GM19025 (cell line): ENCODE measurements around the gene AGBL4.

Experiments used
- ATAC-seq: cut with Tn5 transposase; IDR thresholded peaks from one replicate; pipeline ENCODE4 v1.9.1; 2021; ENCODE audit warnings: mild to moderate bottlenecking, low read depth, moderate library complexity; ENCODE audit not compliant: unreplicated experiment

Gene AGBL4

DNA sequence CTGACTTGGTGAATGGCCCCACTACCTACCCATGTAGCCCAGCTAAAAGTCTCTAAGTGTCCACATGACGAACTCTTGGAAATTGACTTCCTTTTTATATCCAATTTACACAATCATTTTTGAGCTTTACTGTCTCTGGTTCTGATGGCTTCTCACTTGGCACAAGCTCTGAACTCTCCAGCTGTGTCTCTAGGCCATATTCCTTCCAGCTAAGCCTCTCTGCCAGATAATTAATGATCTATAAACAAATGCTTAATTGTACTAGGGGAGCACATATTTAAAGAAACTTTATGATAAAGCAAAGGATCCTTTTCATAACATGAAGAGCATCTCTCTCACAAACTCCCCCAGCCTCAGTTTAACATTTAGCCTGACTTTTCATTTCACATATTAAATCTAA lies 1230.8 kb downstream of the AGBL4 start:
- no peak for ATAC-seq

DNA sequence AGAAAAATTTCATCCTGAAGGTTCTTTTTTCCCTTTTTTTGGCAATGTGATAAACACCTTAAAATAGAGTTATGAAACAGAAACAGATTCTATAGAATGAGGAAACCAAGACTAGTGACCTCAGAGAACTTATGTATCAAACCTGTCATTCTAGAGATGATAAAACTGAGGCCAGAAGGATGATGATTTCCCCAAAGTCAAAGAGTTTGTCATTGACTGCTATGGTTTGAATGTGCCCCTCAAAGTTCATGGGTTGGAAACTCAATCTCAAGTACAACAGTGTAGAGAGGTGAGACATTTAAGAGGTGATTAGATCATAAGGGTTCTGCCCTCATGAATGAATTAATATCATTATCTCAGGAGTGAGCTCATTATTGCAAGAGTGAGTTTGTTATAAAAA lies 1233.4 kb downstream of the AGBL4 start:
- no peak for ATAC-seq

DNA sequence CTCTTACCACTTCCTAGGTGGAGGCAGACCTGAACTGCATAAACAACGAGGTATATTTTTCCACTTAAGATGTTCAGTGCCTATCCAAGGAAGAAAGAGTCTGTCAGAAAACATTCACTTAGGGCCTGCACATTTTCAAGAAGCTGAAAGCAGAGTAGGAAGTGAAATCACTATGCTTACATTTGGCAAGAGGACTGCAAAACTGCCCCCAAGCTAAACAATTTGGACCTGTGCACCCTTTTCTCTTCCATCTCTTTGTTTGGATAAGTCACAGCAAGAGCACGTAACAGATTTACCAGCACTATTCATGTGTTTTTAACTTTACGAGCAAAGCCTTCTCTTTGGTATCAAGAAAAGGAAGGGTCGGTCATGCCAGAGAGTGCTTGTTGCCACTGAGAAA lies 1233.9 kb downstream of the AGBL4 start:
- no peak for ATAC-seq

DNA sequence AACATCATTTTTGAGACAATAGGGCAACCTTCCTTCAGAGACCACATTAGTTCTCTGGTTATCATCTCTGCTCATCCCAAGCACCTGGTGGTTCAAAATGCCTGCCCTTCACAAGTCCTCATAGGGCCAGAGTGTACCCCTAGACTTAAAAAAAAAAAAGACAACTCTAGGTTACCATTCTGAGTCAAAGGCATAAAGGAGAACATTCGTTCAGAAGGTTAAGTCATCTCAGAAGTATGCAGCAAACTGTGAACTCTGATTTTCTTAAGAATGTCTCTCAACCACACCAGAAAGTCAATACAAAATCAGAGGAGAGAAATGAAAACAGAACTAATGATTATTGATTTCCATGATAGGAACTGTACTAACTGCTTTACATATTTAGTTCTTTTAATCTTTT lies 1237.9 kb downstream of the AGBL4 start:
- ATAC-seq, result no peak

GRCh38 chr1:48784301-48784700 lies 1239.5 kb downstream of the AGBL4 start:
- no peak for ATAC-seq

- no peak for ATAC-seq
These were observed 1246.4 kb downstream of the AGBL4 start for GRCh38 chr1:48777219-48777895.

DNA sequence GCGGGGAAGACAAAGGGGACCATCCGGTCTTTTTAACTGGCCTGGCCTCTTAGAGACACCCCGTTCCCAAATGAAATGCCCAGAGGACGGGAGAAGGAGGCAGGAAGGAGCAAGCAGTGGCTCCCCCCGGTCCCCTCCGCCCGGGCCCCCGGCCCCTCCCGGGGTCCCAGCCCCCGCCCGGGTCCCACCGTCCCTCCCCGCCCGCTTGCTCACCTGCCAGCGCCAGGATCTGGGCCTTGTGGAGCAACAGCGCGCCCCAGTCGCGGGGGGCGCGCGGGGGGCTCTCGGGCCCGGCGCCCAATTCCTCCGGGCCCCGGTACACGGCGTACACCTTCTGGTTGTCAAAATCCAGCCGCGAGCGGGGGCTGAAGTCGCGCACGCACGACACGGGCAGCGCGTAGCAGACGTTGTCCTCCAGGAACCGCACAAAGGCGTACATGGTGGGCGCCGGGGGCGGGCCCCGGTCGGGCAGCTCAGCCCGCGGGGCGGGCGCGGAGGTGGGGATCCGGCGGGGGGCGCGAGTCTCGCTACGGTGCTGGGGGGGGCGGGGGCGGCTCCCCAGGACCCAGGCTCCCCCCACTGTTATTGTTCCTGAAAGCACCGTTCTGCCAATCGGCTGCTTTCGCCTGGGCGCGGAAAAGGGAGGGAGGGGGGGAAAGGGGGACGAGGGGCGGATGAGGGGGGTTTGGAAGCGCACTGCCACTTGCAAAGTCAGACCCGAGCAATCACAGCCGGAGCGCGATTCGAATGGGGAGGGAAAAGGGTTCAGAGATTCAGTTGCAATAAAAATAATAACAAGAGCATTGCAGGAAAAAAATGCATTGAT lies 1247.1 kb downstream of the AGBL4 start, which contains the start of gene BEND5:
Gene BEND5 (minus strand): TSS at position 499 of the 826 bp plus-strand sequence. CDS start 60 bp downstream, at position 439.
- ATAC-seq, result no peak

DNA sequence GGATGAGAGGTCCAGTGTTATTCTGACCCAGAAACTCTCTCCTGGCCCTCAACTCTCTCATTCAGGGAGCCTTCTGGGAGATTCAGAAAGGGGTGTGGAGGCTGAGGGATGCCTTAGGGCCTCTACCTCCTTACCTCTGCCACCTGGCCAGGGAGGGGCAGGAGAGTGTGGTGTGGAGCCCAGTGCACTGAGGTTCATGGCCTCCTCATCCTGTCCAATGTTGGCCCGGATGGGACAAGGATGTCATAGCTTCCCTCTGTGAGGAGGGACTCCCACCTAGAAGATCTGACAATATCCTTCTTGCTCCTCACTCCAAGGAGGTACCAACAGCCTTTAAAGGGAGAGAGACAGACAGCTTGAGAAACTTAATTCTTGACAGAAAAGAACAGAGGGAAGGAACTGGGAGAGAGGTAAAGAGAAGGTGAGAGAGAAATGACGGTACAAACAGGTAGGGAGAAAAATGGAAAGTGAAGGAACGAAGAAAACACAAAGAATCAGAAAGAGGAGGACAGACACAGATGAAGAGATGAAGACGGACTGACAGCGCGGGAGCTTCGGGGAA lies 1247.8 kb downstream of the AGBL4 start:
- ATAC-seq, result no peak

- ATAC-seq, result peak; percentile 35
These were observed 1250.6 kb downstream of the AGBL4 start for GRCh38 chr1:48773133-48773532.

- ATAC-seq, result no peak
These were observed 1251.5 kb downstream of the AGBL4 start for GRCh38 chr1:48772211-48772610.

GRCh38 chr1:48771561-48771960 lies 1252.2 kb downstream of the AGBL4 start:
- ATAC-seq, result no peak

- ATAC-seq, result no peak
These were observed 1255.7 kb downstream of the AGBL4 start for GRCh38 chr1:48767975-48768510.

- ATAC-seq, result no peak
These were observed 1258.4 kb downstream of the AGBL4 start for GRCh38 chr1:48765335-48765734.

DNA sequence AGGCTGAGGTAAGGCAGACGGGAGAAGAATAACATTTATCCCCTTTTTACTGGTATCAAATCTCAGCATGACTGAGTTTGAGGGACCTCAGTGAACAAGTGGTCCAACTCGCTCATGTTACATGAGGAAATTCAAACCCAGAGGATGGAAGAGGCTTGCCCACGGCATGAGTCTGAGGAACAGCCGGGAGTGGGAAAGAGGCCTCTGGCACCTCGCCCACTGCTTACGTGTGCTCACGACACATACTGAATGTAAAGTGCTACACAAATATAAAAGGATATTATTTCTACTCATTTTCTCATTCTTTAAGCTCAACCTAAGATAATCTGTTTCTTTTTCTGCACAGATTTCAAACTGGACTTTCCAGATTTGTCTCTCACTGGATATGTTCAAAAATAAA lies 1261.8 kb downstream of the AGBL4 start:
- ATAC-seq, result no peak

GRCh38 chr1:48761411-48761810 lies 1262.3 kb downstream of the AGBL4 start:
- no peak for ATAC-seq

DNA sequence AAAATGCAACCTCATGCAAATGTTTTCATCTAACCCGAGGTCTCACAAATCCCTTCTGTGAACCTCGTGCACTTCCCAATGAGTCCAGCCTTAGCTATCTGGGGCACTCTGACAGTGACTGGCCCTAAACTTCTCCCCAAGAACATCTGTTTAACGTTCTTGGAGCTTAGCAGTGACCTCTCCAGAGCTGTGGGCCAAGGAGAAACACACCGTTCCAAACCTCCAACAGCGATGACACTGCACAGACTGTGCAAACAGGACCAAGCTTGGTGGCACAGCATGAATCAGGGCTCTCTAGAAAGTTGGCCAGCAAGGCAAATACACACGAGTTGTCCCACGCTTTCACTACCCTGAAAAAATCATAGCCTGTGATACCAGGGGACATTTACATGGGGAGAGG lies 1262.9 kb downstream of the AGBL4 start:
- ATAC-seq, result no peak

DNA sequence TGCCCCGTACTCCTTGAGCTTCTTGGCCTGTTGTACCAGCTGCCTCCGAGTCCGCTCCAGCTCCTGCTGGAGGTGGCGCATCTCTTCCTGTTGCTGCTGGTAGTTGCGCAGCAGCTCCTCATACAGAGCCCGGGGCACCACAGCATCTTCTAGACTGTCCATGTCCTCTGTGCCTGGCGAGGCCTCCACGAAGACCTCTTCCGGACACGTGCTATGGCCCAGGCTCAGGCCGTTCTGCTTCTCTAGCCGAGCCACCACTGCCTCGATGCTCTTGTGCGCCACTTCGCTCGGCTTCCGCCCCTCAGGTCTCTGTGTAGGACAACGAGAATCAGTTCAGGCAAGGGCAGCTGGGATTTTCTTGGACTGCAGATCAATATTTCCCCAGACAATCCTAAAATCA lies 1264.8 kb downstream of the AGBL4 start:
- ATAC-seq, result no peak

- ATAC-seq, result no peak
These were observed 1266.4 kb downstream of the AGBL4 start for GRCh38 chr1:48757363-48757762.

DNA sequence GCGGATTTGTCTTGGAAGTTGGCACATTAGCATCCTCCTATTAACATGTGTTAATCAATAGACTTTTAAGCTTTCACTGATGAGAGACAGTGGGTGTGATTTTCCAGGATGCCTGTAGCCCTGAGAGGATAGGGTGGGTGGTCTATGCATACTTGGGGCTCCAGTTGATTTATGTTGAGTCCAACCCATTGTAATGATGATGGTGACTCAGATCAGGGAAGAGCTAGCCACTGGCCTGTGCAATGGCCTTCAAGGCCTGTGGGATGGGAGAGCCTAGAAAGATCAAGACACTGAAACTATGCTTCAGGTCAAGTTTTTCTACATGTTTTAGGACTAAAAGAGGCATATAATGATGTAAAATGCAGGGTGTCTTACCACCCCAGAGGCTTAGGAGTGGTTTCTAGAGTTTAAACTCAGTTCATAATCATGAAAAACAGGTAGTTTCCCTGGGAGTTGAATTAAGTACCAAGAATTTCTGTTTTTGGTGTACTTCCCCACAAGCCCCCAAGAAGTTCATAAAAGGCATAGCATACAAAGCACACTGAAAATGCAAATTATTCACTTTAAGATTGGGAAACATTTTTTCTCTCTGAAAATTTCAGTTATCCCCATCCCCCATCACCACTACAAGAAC lies 1267.0 kb downstream of the AGBL4 start:
- ATAC-seq, result no peak

GRCh38 chr1:48753293-48753692 lies 1270.5 kb downstream of the AGBL4 start:
- no peak for ATAC-seq

GRCh38 chr1:48750109-48750508 lies 1273.6 kb downstream of the AGBL4 start:
- ATAC-seq, result no peak
